DMS79 (cell line): ENCODE data around the gene TNFAIP1.
"Not testable (repeated sequence)": the region's sequence is repeated elsewhere in the genome, so short reads cannot be mapped to it uniquely, and the experiment has no call there.

Experiments
- DNase-seq: peaks from one replicate; lab custom pipeline; 2025; lab: John Stamatoyannopoulos, UW

Gene TNFAIP1

GRCh38 chr17:28335201-28335958, at the start of gene TNFAIP1, which contains the start of gene IFT20:
Gene TNFAIP1, plus strand, starts transcription at chr17:28335761. Its CDS starts 3,761 bp downstream, at chr17:28339522.
Gene IFT20, minus strand, starts transcription at chr17:28335472. Its CDS starts 3,487 bp downstream, at chr17:28331985.
- DNase-seq, result peak; percentile 99

- no peak for DNase-seq
These were observed 49.6 kb upstream of the TNFAIP1 start for GRCh38 chr17:28285965-28286364.

- no peak for DNase-seq
These were observed 44.9 kb upstream of the TNFAIP1 start for GRCh38 chr17:28290703-28291102.

GRCh38 chr17:28291780-28292330, 43.7 kb upstream of the TNFAIP1 start:
- no peak for DNase-seq

- not testable (repeated sequence) for DNase-seq
These were observed 42.7 kb upstream of the TNFAIP1 start for GRCh38 chr17:28292878-28293277.

GRCh38 chr17:28293994-28294393, 41.6 kb upstream of the TNFAIP1 start:
- no peak for DNase-seq

GRCh38 chr17:28295677-28296578, 39.6 kb upstream of the TNFAIP1 start:
- no peak for DNase-seq

GRCh38 chr17:28298449-28298848, 37.1 kb upstream of the TNFAIP1 start:
- no peak for DNase-seq

GRCh38 chr17:28306954-28307401, 28.6 kb upstream of the TNFAIP1 start:
- DNase-seq, result no peak

- no peak for DNase-seq
These were observed 21.7 kb upstream of the TNFAIP1 start for GRCh38 chr17:28313841-28314240.

- DNase-seq, result no peak
These were observed 19.5 kb upstream of the TNFAIP1 start for GRCh38 chr17:28315846-28316705.

GRCh38 chr17:28317099-28317965, 18.2 kb upstream of the TNFAIP1 start:
- no peak for DNase-seq

GRCh38 chr17:28317966-28318758, 17.4 kb upstream of the TNFAIP1 start:
- DNase-seq, result peak; percentile 16

- DNase-seq, result peak; percentile 95
These were observed 16.6 kb upstream of the TNFAIP1 start, which contains the start of gene TMEM97 for GRCh38 chr17:28318759-28319597. Gene TMEM97, plus strand, starts transcription at chr17:28319200. Its CDS starts 40 bp downstream, at chr17:28319240.

GRCh38 chr17:28319598-28319935, 16.0 kb upstream of the TNFAIP1 start:
- no peak for DNase-seq

- no peak for DNase-seq
These were observed 15.1 kb upstream of the TNFAIP1 start for GRCh38 chr17:28320215-28321061.

GRCh38 chr17:28324267-28324745, 11.3 kb upstream of the TNFAIP1 start:
- no peak for DNase-seq

- no peak for DNase-seq
These were observed 10.8 kb upstream of the TNFAIP1 start for GRCh38 chr17:28324781-28325180.
